Activated CD4-positive, CD25-positive, alpha-beta regulatory T cell (primary cell): Measurements from ENCODE around the gene AGFG1.

Experiments
- DNase-seq, 4 experiments: peaks; one replicate each; lab custom pipeline; 2025; lab: John Stamatoyannopoulos, UW

Gene AGFG1

DNA sequence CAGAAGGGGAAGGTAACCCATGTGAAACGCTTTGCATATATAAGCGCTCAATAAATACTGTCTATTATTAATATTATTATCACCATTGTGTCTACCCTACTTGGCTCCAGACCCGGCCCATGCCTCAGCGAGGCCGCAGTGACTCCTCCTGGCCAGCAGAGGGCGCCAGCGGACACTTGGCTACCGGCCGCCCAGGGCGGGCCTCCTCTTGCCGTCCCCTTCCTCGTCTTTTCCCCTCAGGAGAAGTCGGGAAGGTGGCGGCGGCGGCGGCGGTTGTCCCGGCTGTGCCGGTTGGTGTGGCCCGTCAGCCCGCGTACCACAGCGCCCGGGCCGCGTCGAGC lies at the start of gene AGFG1:
TSS of gene AGFG1 (plus strand) at position 233 of the 341 bp plus-strand sequence. CDS start 266 bp downstream, outside the sequence.
- DNase-seq = peak; percentile 64 to 76 (median 74)

DNA sequence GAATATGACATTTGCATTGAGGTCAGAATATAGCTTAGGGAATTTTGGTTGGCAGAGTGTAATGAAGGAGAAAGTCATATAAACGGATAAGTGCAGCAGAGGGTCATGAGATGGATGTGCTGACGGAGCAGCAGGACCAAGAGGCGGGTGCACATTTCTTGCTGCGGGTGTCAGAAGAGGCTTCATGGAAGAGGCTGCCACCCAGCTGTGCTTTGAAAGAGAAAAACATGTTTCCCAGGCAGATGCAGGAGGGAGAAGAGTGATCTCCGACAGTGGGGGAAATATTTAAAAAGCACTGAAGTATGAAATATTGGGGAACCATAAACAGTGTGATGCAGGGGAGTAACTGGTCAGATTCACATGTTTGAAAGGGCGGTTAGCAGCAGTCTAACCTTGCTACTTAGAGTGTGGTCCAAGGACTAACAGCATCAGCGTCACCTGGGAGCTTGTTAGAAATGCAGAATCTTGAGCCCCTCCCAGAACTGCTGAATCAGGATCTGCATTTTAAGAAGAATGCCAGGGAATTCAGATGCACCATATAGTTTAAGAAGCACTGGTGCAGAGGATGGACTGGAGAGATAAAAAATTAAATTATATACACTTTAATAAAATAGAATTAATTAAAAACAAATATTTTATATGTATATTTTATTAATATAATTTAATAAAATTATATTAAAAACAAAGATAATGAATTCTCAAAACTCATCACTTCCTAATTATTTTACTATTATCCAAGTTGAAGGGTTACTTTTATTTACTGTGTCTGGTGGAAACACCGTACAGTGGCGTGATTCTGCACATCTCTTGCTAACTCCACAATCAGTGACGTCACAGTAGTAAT lies 48.1 kb upstream of the AGFG1 start:
- no peak for DNase-seq

DNA sequence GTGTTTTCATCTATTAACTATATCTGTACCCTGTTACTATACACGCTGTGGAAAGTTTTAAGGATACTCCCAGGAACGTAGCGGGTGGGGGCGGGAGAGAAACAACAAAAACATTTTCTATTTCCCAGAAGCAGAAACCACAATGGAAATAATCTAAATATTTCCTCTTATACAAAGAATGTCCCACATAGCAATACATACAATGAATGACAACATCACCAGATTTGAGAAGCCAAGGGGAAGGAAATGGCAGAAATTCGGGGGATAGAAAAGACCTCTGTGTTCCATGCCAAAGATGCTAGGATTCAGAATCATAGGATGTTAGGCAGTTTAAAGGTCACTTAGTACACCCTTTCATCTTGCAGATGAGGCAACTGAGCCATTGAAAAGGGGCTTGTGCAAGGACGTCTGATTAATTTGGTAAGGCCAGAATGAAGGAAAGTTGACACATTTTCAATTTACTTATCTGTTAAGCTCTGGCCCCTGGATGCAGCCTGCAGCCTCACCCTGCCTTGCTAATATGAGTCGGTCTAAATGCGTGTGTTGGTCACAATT lies 43.1 kb upstream of the AGFG1 start:
- no peak for DNase-seq

GRCh38 chr2:227430639-227431038 lies 41.3 kb upstream of the AGFG1 start:
- DNase-seq = no peak

- no peak for DNase-seq
Observed at GRCh38 chr2:227433171-227433570, 38.8 kb upstream of the AGFG1 start.

GRCh38 chr2:227436436-227437174 lies 35.4 kb upstream of the AGFG1 start:
- DNase-seq = no peak

DNA sequence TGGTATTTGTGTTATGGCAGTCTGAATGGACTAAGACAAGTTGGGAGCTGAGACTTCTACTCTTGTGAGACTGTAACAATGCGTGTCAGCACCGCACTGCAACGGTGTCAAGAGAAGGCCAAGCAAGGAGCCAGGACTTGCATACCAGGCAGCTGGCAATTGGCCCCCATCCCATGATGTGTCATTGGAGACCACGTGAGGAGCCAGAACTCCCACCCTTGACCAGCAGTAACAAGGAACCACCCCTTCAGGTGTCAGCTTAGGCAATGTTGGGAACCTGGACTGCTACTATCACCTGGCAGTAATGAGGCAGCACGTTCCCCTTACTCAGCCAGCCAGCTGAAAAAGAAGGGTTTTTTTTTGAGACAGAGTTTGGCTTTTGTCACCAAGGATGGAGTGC lies 32.7 kb upstream of the AGFG1 start:
- DNase-seq = no peak

GRCh38 chr2:227442639-227443038 lies 29.3 kb upstream of the AGFG1 start:
- DNase-seq = no peak

- no peak for DNase-seq
Observed at GRCh38 chr2:227443889-227444568, 27.9 kb upstream of the AGFG1 start.

- no peak for DNase-seq
Observed at GRCh38 chr2:227447606-227448005, 24.4 kb upstream of the AGFG1 start.

DNA sequence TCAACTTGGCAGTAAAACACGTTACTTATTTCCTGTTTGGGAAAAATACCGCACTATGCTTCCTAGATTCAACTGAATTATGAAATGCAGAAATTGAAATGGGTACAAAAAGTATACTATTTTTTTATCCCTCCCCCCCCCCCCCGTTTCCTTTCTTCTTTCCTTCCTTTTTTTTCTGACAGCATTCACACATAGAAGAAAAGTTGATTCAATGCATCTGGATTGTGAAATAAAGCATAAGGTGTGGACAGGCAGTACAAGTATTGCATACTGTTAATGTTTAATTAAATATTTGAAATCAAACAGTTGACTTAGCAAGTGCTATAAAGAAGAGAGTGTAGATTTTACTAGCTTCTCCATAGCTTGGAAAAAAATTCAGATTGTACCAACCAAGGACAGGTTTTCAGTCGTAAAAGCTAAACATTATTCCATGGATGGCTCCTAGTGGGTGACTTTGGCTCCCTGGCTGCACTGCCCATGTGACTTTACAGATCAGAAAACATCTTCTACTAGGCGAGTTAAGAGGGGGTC lies 21.6 kb upstream of the AGFG1 start:
- no peak for DNase-seq

DNA sequence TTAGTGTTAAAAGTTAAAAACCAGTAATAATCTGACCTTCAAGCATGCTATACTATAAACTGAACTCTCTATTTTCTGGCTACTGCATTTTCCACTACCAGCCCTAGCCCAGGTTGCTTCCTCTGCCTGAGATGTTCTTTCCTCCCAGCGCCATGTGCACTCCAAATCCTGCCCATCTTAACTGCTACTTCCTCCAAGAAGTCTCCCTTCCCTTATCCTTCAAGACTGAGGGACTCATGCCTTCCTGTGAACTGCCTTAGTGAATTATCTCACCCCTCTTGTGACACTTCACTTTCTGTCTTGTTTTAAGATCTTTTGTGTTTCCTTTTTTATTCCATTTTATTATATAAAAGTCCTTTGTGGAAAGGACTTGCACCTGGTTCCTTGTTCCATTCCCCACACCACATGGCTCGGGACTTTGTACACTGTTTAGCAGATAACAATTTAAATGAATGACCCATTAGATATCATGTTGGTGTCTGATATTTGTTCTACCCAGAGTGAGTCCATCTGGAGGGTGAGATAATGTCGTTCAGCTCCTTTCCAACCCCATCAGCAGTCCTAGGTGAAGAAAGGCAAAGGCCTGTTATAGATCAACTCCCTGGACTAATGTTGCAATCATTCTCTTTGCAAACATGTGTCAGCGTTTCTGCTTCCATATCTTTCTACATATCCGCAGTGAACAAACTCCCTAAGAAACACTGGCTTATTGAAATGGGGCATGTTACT lies 20.9 kb upstream of the AGFG1 start:
- DNase-seq = no peak

DNA sequence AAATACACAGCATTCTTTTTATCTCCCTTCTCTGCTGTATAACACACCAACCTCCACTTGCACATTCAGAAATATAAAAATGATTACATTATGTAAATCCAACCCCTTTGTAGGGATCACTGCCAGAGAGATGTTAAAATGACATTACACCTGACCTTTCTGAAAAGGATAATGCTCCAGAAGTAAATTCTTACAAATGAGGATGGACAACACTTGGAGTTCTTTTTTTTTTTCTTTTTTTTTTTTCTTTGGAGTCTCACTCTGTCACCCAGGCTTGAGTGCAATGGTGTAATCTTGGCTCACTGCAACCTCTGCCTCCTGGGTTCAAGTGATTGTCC lies 20.3 kb upstream of the AGFG1 start:
- no peak for DNase-seq

- no peak for DNase-seq
Observed at GRCh38 chr2:227453810-227454209, 18.1 kb upstream of the AGFG1 start.

- DNase-seq = no peak
Observed at GRCh38 chr2:227454323-227454860, 17.6 kb upstream of the AGFG1 start.

DNA sequence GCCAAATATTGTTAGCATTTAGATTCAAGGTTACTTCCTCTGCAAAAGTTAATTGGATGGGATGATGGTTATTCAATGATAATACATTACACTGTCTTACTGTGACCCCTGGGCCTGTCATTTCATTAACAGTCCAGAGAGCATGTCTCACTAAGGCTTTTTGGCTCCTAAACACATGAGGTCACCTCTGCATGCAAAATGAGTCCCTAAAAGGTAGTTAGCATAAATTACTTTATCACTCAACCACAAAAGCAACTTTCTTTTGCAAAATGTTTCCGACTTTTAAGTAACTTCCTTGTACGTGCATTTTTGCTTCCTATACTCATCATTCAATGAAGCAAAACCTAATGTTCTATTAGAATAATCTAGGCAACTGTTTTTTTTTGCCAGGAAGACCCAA lies 16.8 kb upstream of the AGFG1 start:
- no peak for DNase-seq

DNA sequence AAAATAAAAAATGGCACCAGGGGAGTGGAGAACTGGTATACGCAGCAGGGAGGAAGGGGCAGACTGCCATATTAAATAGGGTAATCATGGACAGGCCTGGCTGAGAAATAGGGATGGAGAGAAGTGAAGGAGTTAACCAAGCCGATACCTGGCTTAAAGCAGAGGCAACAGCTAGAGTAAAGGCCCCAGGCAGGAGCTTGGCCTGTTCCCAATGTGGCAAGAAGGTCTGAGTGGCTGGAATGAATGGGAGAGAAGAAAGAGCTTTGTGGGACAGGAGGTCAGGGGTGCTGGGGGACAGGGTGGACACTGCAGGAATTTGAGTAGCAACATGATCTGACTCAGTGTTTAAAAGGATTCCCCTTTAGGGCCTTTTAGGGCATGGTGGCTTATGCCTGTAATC lies 15.9 kb upstream of the AGFG1 start:
- no peak for DNase-seq

DNA sequence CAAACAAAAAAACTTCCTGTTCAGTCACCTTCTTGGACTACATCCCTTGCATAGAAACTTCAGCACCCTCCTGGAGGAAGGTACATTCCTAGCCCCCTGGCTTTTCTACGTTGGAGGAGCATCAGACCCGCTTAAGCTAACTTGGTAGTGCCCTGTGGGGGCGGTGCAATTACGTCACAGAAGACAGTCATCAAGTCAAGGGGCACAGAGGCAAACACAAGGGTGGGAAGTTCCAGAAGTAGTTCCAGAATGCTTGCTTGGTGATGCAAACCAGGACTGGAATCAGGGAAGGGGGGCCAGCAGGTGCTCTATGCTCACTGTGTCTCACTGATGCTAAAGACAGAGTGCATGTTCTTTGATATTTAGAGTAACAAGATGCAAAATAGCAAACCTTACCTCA lies 15.2 kb upstream of the AGFG1 start:
- no peak for DNase-seq

DNA sequence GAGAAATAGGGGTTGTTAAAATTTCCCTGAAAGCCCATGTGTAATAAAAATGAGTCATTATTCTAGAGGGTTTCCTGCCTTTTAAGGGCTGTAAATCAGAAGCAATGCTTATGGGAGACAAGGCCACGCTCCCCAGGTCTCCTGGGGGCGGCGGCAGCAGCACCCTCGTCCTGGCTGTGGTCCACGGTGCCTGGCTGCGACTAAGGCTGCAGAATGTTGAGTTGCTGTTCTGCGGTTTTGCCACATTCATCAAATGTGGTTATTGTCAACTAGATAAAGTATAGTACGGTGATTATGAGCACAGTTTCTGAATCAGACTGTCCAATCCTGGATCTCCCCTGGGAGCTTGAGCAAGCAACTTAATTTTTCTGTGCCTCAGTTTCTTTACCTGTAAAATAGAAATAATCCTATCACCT lies 11.9 kb upstream of the AGFG1 start:
- peak in 2 of 4 experiments; percentile 13 to 28 for DNase-seq

DNA sequence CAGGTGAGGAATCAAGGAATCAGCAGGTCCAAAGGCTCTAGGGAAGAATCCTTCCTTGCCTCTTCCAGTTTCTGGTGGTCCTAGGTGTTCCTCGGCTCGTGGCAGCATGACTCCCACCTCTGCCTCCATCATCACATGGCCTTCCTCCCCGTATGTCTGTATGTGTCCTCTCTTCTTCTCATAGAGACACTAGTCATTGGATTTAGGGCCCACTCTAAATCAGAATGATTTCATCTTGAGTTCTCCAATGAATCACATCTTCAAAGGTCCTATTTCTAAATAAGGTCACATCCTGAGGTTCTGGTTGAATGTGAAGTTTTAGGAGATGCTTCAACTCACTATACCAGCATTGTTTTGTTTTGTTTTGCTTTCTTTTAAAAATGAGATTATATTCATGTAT lies 11.1 kb upstream of the AGFG1 start:
- no peak for DNase-seq

DNA sequence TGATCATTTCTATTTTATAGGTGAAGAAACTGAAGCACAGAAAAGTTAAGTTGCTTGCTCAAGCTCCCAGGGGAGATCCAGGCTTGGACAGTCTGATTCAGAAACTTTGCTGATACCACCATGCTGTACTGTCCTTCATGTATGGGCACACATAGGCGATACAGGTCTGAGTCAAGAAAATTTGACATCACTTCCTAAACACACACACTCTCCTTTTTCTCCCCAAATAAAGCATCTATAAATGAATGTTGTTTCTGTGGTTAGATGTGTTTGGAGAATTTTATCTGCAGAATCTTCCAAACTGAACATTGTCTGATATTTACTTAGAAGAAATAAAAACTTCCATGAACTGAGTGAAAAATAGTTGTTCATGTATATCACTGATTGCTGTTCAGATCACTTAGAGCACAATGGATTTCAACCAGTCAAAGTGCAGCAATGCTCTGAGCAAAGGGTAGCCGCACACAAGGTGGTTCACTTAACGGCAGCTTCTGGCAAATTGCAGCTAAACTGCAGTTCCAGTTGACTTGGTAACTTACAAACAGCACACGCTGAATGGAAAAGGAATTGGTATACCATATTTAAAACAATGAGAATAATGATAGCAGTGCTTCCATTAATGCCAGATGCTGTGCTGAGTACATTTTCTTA lies 10.0 kb upstream of the AGFG1 start:
- DNase-seq = no peak
